CD14-positive monocyte (primary cell): ENCODE results near the gene TP73. TPM values are rescaled to one million over a fixed set of nuclear protein-coding genes. Genes with fewer than 3 reads are reported as not detected.

Source experiments
- DNase-seq, 3 donors: peaks; one replicate each; pipeline ENCODE4 v3.0.0-alpha.2; 2011 to 2022
- H2AFZ ChIP-seq: 2 replicates; pipeline ENCODE4 v1.6.0; 2012; ENCODE audit warnings: mild to moderate bottlenecking, low read depth, low read length, inconsistent platforms; ENCODE audit not compliant: insufficient read depth, poor library complexity, severe bottlenecking
- H3K27ac ChIP-seq, 2 donors: 1 replicate in 1 of 2; 2 replicates in 1 of 2; pipeline ENCODE4 v1.5.1; 2012 to 2013; ENCODE audit warnings: low read length in 2 of 2, control low read depth in 1 of 2, inconsistent platforms in 1 of 2, low read depth in 1 of 2, mild to moderate bottlenecking in 1 of 2
- H3K27me3 ChIP-seq, 2 donors: one replicate each; pipeline versions ENCODE4 v1.6.0 to v1.6.1; 2011 to 2013; ENCODE audit warnings: low read length in 2 of 2; ENCODE audit not compliant: control insufficient read depth in 2 of 2, insufficient read depth in 2 of 2
- H3K36me3 ChIP-seq, 2 donors: replicated peaks in 1 of 2; 1 replicate in 1 of 2; 2 replicates in 1 of 2; pipeline versions ENCODE4 v1.5.1 to v1.6.1; 2012 to 2013; ENCODE audit warnings: low read length in 2 of 2, control low read depth in 1 of 2, inconsistent platforms in 1 of 2, mild to moderate bottlenecking in 1 of 2; ENCODE audit not compliant: insufficient read depth in 2 of 2, control insufficient read depth in 1 of 2
- H3K4me1 ChIP-seq, 2 donors: 1 replicate in 1 of 2; 2 replicates in 1 of 2; pipeline versions ENCODE4 v1.5.1 to v1.6.1; 2012 to 2013; ENCODE audit warnings: low read length in 2 of 2, control low read depth in 1 of 2, inconsistent platforms in 1 of 2, mild to moderate bottlenecking in 1 of 2, moderate library complexity in 1 of 2; ENCODE audit not compliant: insufficient read depth in 2 of 2, control insufficient read depth in 1 of 2
- H3K4me2 ChIP-seq: replicated peaks from 2 replicates; pipeline ENCODE3; 2012; ENCODE audit warnings: low read length, moderate library complexity, mild to moderate bottlenecking; ENCODE audit not compliant: poor library complexity, severe bottlenecking; ENCODE audit errors: extremely low read depth
- H3K4me3 ChIP-seq, 3 experiments: fragments of 200-600 bp in 1 of 3; sonication (generic) in 1 of 3; replicated peaks in 1 of 3; 1 replicate in 2 of 3; 2 replicates in 1 of 3; pipeline ENCODE4 v1.5.1; 2011 to 2013; ENCODE audit warnings: low read length in 3 of 3, mild to moderate bottlenecking in 3 of 3, control low read depth in 2 of 3, low read depth in 2 of 3, inconsistent platforms in 1 of 3, moderate library complexity in 1 of 3
- H3K79me2 ChIP-seq: 2 replicates; pipeline ENCODE4 v1.6.0; 2012; ENCODE audit warnings: mild to moderate bottlenecking, control low read depth, inconsistent platforms, low read length, moderate library complexity; ENCODE audit not compliant: insufficient read depth
- H3K9ac ChIP-seq: 2 replicates; pipeline ENCODE4 v1.6.0; 2017; ENCODE audit warnings: low read length, mild to moderate bottlenecking; ENCODE audit not compliant: insufficient read depth, poor library complexity, severe bottlenecking
- H3K9me3 ChIP-seq, 2 donors: replicated peaks in 1 of 2; 1 replicate in 1 of 2; 2 replicates in 1 of 2; pipeline versions ENCODE4 v1.5.1 to v1.6.1; 2012 to 2013; ENCODE audit warnings: low read length in 2 of 2, control low read depth in 1 of 2; ENCODE audit not compliant: control insufficient read depth in 1 of 2, insufficient read depth in 1 of 2
- H4K20me1 ChIP-seq: 2 replicates; pipeline ENCODE4 v1.6.0; 2012; ENCODE audit warnings: mild to moderate bottlenecking, low read length, control low read depth, moderate library complexity; ENCODE audit not compliant: insufficient read depth
- H3K27ac Mint-ChIP-seq, 7 donors: one replicate each; pipeline ENCODE4 v1.8.0; 2020; ENCODE audit warnings: mild to moderate bottlenecking in 7 of 7, mixed read lengths in 7 of 7, moderate library complexity in 6 of 7, inconsistent platforms in 2 of 7
- H3K27me3 Mint-ChIP-seq, 3 donors: one replicate each; pipeline ENCODE4 v1.8.0; 2021 to 2022; ENCODE audit warnings: low read depth in 3 of 3, mild to moderate bottlenecking in 3 of 3, mixed read lengths in 3 of 3, moderate library complexity in 3 of 3, inconsistent platforms in 1 of 3
- H3K36me3 Mint-ChIP-seq, 2 donors: one replicate each; pipeline ENCODE4 v1.8.0; 2020; ENCODE audit warnings: mixed read lengths in 2 of 2, inconsistent platforms in 1 of 2, mild to moderate bottlenecking in 1 of 2
- H3K4me1 Mint-ChIP-seq: one replicate; pipeline ENCODE4 v1.8.0; 2020; ENCODE audit warnings: mild to moderate bottlenecking, mixed read lengths
- H3K4me3 Mint-ChIP-seq, 2 donors: one replicate each; pipeline ENCODE4 v1.8.0; 2020; ENCODE audit warnings: mild to moderate bottlenecking in 2 of 2, mixed read lengths in 2 of 2, moderate library complexity in 1 of 2
- H3K9me3 Mint-ChIP-seq, 7 donors: one replicate each; pipeline ENCODE4 v1.8.0; 2020 to 2022; ENCODE audit warnings: mixed read lengths in 7 of 7, mild to moderate bottlenecking in 6 of 7, moderate library complexity in 6 of 7, inconsistent platforms in 2 of 7
- WGBS: methylation state at CpG from one replicate; pipeline ENCODE4 v1.1.5; 2013; ENCODE audit warnings: missing lambda C conversion rate; ENCODE audit not compliant: insufficient coverage; 5-methylcytosine and 5-hydroxymethylcytosine counted together
- intact Hi-C, 2 donors: fragments of 100-400 bp; cut with micrococcal nuclease; formaldehyde crosslinking; loops; one replicate each; pipeline versions ENCODE4 v1.15.0 to v1.15.1; 2023
- polyA plus RNA-seq, 3 donors: library from polyadenylated mRNA; depleted of rRNA in 1 of 3; unstranded in 2 of 3; stranded (reverse) in 1 of 3; fragments of 300-500 nt in 2 of 3; fragments of >200 nt in 1 of 3; fragmentation: Illumina TruSeq in 2 of 3; gene quantifications; 1 replicate in 2 of 3; 2 replicates in 1 of 3; pipeline ENCODE4 v1.2.3, GENCODE V29; 2012 to 2021
- TF ChIP-seq, protein P1 (sequence below): fragments of 200-600 bp; IDR thresholded peaks from one replicate; pipeline ENCODE4 v1.8.0; 2022; ENCODE audit warnings: antibody characterized with exemption, mild to moderate bottlenecking

TP73 gene
- polyA plus RNA-seq, 3 donors: 0.21 to 0.42 TPM; not detected in 1

DNA sequence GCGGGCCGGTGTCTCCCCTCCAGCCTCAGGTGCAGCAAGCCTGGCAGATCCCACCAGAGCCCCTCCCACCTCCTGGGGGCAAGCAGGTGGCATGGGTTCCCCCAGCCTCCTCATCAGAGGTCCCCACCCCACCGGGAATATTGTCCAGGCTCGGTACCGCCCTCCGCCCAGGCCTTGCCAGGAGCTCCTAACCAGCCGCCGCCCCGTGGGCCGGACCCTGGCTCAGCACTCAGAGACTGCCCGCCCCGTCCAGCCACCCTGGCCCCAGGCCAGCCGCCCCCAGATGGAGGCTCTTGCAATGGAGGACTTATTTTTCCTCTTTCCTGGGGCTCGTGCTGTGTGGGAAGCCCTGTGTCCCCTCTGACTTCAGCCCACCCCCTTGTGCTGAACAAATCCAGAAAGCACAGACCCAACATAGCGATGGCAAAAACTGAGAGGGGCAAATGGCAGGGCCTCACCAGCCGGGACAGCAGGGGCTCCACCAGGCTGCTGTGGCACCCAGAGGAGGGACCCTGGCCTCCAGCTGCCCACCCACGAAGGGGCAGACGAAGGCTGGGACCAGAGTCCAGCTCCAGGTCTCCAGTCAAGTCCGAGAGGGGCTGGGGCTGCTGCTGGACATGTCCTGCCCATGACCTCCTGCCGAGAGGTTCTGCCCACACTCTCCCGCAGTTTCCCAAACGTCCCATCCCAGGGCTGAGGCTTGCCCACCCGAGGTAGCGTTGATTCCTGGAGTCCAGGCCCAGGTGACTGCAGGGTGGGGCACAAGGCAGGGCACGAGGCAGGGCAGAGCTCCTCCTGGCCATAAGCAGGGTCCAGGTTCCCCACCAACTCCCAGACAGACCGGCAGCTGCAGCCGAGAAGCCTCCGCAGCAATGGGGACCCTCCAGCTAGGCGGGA lies 48.5 kb upstream of the TP73 start:
- H3K27me3 ChIP-seq: no peaks in the 10 kb centered on the region
- H3K4me1 ChIP-seq: peaks cover under 1 to 2% of the 10 kb centered on the region in 2 donors
- no peak for DNase-seq
- H3K4me2 ChIP-seq: no peak overlapping the region
- H3K4me1 Mint-ChIP-seq: peaks cover 5% of the 10 kb centered on the region
- no peak overlapping the region for H3K4me3 ChIP-seq
- H3K27me3 Mint-ChIP-seq: peaks cover 0 to 2% (median 0%) of the 10 kb centered on the region in 3 donors
- WGBS: 90% methylated on average over 25 of the region's 29 CpGs
- H3K36me3 ChIP-seq: no peaks in the 10 kb centered on the region
- no peaks in the 10 kb centered on the region for H3K36me3 Mint-ChIP-seq
- H3K27ac Mint-ChIP-seq: no peak overlapping the region
- H3K27ac ChIP-seq: no peak overlapping the region
- no peak overlapping the region for H2AFZ ChIP-seq
- intact Hi-C loops: no loop called here
- no peak overlapping the region for H3K9ac ChIP-seq
- no peak overlapping the region for H3K4me3 Mint-ChIP-seq
- TF ChIP-seq, protein P1, sequence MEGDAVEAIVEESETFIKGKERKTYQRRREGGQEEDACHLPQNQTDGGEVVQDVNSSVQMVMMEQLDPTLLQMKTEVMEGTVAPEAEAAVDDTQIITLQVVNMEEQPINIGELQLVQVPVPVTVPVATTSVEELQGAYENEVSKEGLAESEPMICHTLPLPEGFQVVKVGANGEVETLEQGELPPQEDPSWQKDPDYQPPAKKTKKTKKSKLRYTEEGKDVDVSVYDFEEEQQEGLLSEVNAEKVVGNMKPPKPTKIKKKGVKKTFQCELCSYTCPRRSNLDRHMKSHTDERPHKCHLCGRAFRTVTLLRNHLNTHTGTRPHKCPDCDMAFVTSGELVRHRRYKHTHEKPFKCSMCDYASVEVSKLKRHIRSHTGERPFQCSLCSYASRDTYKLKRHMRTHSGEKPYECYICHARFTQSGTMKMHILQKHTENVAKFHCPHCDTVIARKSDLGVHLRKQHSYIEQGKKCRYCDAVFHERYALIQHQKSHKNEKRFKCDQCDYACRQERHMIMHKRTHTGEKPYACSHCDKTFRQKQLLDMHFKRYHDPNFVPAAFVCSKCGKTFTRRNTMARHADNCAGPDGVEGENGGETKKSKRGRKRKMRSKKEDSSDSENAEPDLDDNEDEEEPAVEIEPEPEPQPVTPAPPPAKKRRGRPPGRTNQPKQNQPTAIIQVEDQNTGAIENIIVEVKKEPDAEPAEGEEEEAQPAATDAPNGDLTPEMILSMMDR: no peak
- no peaks in the 10 kb centered on the region for H3K9me3 Mint-ChIP-seq
- H3K79me2 ChIP-seq: no peaks in the 10 kb centered on the region
- no peaks in the 10 kb centered on the region for H3K9me3 ChIP-seq
- no peaks in the 10 kb centered on the region for H4K20me1 ChIP-seq

DNA sequence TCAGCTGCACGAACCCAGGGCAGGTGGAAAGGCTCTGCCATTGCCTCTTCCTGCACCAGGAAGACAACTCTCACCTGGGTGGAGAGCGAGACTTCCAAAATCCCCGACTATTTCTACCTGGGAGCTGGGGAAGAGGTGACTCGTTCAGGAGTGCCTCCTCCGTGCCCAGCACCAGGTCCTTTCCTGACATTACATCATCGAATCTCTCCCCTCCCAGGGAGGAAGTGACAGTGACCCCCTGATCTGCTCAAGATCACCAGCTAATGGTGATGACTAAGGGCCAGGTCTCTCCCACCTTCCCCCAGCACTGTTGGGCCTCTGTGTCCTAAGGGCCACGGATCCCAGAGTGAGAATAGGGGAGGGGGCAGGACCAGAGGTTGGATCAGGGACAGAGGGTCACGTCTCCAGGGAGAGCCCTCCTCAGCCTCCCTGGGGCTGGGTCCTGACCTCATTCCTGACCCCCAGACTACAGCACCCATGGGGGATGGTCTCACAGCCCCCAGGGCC lies 47.8 kb upstream of the TP73 start:
- WGBS: no CpG with 5 or more reads among the region's 8 CpGs
- Mint-ChIP-seq H3K4me3 (no peak overlapping the region), H3K27me3 (peaks cover 0 to 5% (median 3%) of the 10 kb centered on the region in 3 donors), H3K27ac (no peak overlapping the region), H3K36me3 (no peaks in the 10 kb centered on the region), H3K9me3 (no peaks in the 10 kb centered on the region), H3K4me1 (peaks cover 11% of the 10 kb centered on the region)
- Histone ChIP-seq H3K9ac (no peak overlapping the region), H3K4me2 (no peak overlapping the region), H3K9me3 (no peaks in the 10 kb centered on the region), H3K27me3 (no peaks in the 10 kb centered on the region), H3K27ac (no peak overlapping the region), H3K36me3 (no peaks in the 10 kb centered on the region), H3K4me1 (peaks cover 8 to 9% of the 10 kb centered on the region in 2 donors), H2AFZ (no peak overlapping the region), H3K4me3 (no peak overlapping the region), H4K20me1 (no peaks in the 10 kb centered on the region), H3K79me2 (no peaks in the 10 kb centered on the region)
- TF ChIP-seq, protein P1: no peak
- no peak for DNase-seq
- intact Hi-C loops: no loop called here
